BE2C (cell line): Measurements from ENCODE around the gene CFAP54.

ENCODE experiments used
- DNase-seq: peaks from one replicate; pipeline ENCODE4 v3.0.0-alpha.2; 2020
- H3K27me3 ChIP-seq: fragments of 250-450 bp; sonication (Bioruptor Pico); 2 replicates; pipeline ENCODE4 v1.5.1; 2020; ENCODE audit warnings: mild to moderate bottlenecking
- H3K36me3 ChIP-seq: fragments of 250-450 bp; sonication (Bioruptor Pico); 2 replicates; pipeline ENCODE4 v1.5.1; 2020; ENCODE audit warnings: mild to moderate bottlenecking
- H3K4me1 ChIP-seq: fragments of 250-450 bp; sonication (Bioruptor Pico); 2 replicates; pipeline ENCODE4 v1.5.1; 2020
- H3K4me3 ChIP-seq: 2 replicates; pipeline ENCODE4 v1.5.1; 2011; ENCODE audit warnings: low read depth, low read length
- H3K9me3 ChIP-seq: fragments of 250-450 bp; sonication (Bioruptor Pico); 2 replicates; pipeline ENCODE4 v1.5.1; 2020
- CTCF ChIP-seq: IDR thresholded peaks from 2 replicates; pipeline ENCODE4 v1.5.1; 2012; ENCODE audit warnings: mild to moderate bottlenecking, low read depth, low read length

Gene CFAP54

GRCh38 chr12:96472384-96472783 is 17.0 kb upstream of the CFAP54 start:
- H3K36me3 ChIP-seq, result no peaks in the 10 kb centered on the region
- TF ChIP-seq CTCF, result no peak
- no peaks in the 10 kb centered on the region; the same call in 1 of the 2 replicates for H3K27me3 ChIP-seq
- DNase-seq, result no peak
- no peaks in the 10 kb centered on the region for H3K4me1 ChIP-seq
- H3K4me3 ChIP-seq, result no peak overlapping the region
- H3K9me3 ChIP-seq, result no peaks in the 10 kb centered on the region

GRCh38 chr12:96473394-96474093 is 15.8 kb upstream of the CFAP54 start:
- no peak for DNase-seq
- no peaks in the 10 kb centered on the region for H3K9me3 ChIP-seq
- H3K27me3 ChIP-seq, result no peaks in the 10 kb centered on the region
- no peaks in the 10 kb centered on the region for H3K36me3 ChIP-seq
- no peak for TF ChIP-seq CTCF
- H3K4me1 ChIP-seq, result no peaks in the 10 kb centered on the region
- no peak overlapping the region for H3K4me3 ChIP-seq

GRCh38 chr12:96474206-96474605 is 15.2 kb upstream of the CFAP54 start:
- Histone ChIP-seq H3K9me3 (no peaks in the 10 kb centered on the region), H3K36me3 (no peaks in the 10 kb centered on the region), H3K27me3 (no peaks in the 10 kb centered on the region), H3K4me3 (no peak overlapping the region), H3K4me1 (no peaks in the 10 kb centered on the region)
- no peak for TF ChIP-seq CTCF
- DNase-seq, result no peak

GRCh38 chr12:96478011-96478410 is 11.4 kb upstream of the CFAP54 start:
- no peaks in the 10 kb centered on the region for H3K36me3 ChIP-seq
- DNase-seq, result no peak
- H3K9me3 ChIP-seq, result no peaks in the 10 kb centered on the region
- no peaks in the 10 kb centered on the region for H3K27me3 ChIP-seq
- H3K4me1 ChIP-seq, result no peaks in the 10 kb centered on the region
- no peak overlapping the region for H3K4me3 ChIP-seq
- TF ChIP-seq CTCF, result no peak

GRCh38 chr12:96482086-96482485 is 7.3 kb upstream of the CFAP54 start:
- no peak for DNase-seq
- Histone ChIP-seq H3K27me3 (peaks cover 2% of the 10 kb centered on the region; the same call in 1 of the 2 replicates), H3K36me3 (no peaks in the 10 kb centered on the region), H3K4me3 (no peak overlapping the region), H3K9me3 (no peaks in the 10 kb centered on the region), H3K4me1 (no peaks in the 10 kb centered on the region)
- TF ChIP-seq CTCF, result no peak

GRCh38 chr12:96483116-96483515 is 6.3 kb upstream of the CFAP54 start:
- H3K36me3 ChIP-seq, result no peaks in the 10 kb centered on the region
- no peaks in the 10 kb centered on the region for H3K9me3 ChIP-seq
- peaks cover 4% of the 10 kb centered on the region; the same call in 1 of the 2 replicates for H3K27me3 ChIP-seq
- no peaks in the 10 kb centered on the region for H3K4me1 ChIP-seq
- no peak for TF ChIP-seq CTCF
- DNase-seq, result no peak
- no peak overlapping the region for H3K4me3 ChIP-seq
